ENCODE data around the gene MYO5A. TPM values are rescaled to one million over a fixed set of nuclear protein-coding genes. Genes with fewer than 3 reads are reported as not detected.
"Not testable (repeated sequence)": the region's sequence is repeated elsewhere in the genome, so short reads cannot be mapped to it uniquely, and the experiment has no call there.

MYO5A gene
- total and polyA plus RNA-seq, 2 donors (not counting 1 experiment from before 2014, with no cell fraction given) = 32.9 to 41.9 TPM

DNA sequence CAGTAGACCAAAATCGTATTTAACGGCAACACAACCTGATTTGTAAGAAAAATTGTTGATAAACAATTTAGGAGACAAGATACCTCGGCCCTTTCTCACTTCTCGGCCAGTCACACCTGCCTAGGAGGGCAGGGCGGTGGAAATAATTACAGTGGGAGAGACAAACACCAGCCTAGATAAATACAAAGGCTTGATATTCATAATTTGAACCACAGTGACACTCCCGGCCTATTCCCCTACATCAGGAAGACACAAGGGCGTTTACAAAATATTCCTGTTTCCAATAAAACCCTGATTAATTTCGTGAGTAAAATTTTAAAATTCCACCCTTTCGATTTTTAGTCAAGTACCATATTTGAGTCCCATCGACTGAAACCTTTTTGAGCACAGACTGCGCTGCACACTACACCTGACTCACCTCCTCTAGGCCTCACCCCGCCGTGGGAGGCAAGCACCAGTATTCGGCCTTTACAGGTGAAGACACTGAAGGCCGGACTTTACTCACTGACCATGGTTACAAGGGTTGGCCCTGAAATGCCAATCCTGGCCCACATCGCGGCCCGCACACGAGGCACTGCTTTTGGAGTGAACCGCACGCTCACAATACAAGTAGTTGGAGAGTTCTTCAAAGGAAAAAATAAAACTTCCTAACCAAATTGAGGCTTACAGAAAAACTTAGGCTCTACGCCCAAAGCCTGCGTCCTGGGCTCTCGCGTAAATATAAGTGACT lies 39.4 kb upstream of the MYO5A start:
- H3K9ac ChIP-seq (ENCODE audit: insufficient read depth, low read length) = peak overlapping the region; percentile 96
- H3K4me1 ChIP-seq (ENCODE audit: control insufficient read depth, extremely low read depth, insufficient read depth, low read length) = no peaks in the 10 kb centered on the region
- peak overlapping the region; percentile 78 for H3K4me2 ChIP-seq (ENCODE audit: extremely low read depth, insufficient read depth, low read length)
- H3K4me3 ChIP-seq (replicated peaks in 1 of 4; ENCODE audit: control extremely low read depth in 1 of 4, insufficient read depth in 1 of 4, low read depth in 3 of 4, low read length in 4 of 4) = peak overlapping the region; percentile 70 to 96 (median 86)
- no peaks in the 10 kb centered on the region for H3K27me3 ChIP-seq (ENCODE audit: control insufficient read depth, insufficient read depth, low read length)
- peak in 1 of 2 donors; percentile 39 for DNase-seq (ENCODE audit: low read depth in 2 of 2)
- H3K27ac ChIP-seq (ENCODE audit: insufficient read depth, low read length) = peak overlapping the region; percentile 93
- H3K9me3 ChIP-seq (ENCODE audit: control insufficient read depth, insufficient read depth, low read depth, low read length) = no peaks in the 10 kb centered on the region
- no peaks in the 10 kb centered on the region for H4K20me1 ChIP-seq (ENCODE audit: control insufficient read depth, extremely low read depth, insufficient read depth, low read length)
- peak overlapping the region; percentile 60 for H2AFZ ChIP-seq (ENCODE audit: low read length)
- TF ChIP-seq CTCF (conservative IDR thresholded peaks at IDR 0.05 in 1 of 2, IDR thresholded peaks at IDR 0.05 in 1 of 2; ENCODE audit: low read depth in 1 of 2, low read length in 2 of 2) (no peak), EZH2 (IDR thresholded peaks at IDR 0.05; ENCODE audit: low read length, missing control alignments) (no peak)
- H3K36me3 ChIP-seq (ENCODE audit: control insufficient read depth, insufficient read depth, low read length) = no peaks in the 10 kb centered on the region
- H3K79me2 ChIP-seq (ENCODE audit: control insufficient read depth, insufficient read depth, low read length) = peaks cover 55% of the 10 kb centered on the region

- peak overlapping the region; percentile 70 to 96 (median 86) for H3K4me3 ChIP-seq (replicated peaks in 1 of 4; ENCODE audit: control extremely low read depth in 1 of 4, insufficient read depth in 1 of 4, low read depth in 3 of 4, low read length in 4 of 4)
- no peak overlapping the region for H2AFZ ChIP-seq (ENCODE audit: low read length)
- H3K79me2 ChIP-seq (ENCODE audit: control insufficient read depth, insufficient read depth, low read length) = peaks cover 66% of the 10 kb centered on the region
- H4K20me1 ChIP-seq (ENCODE audit: control insufficient read depth, extremely low read depth, insufficient read depth, low read length) = no peaks in the 10 kb centered on the region
- TF ChIP-seq EZH2 (IDR thresholded peaks at IDR 0.05; ENCODE audit: low read length, missing control alignments) (no peak), CTCF (conservative IDR thresholded peaks at IDR 0.05 in 1 of 2, IDR thresholded peaks at IDR 0.05 in 1 of 2; ENCODE audit: low read depth in 1 of 2, low read length in 2 of 2) (no peak)
- H3K9ac ChIP-seq (ENCODE audit: insufficient read depth, low read length) = no peak overlapping the region
- DNase-seq (ENCODE audit: low read depth in 2 of 2) = no peak
- no peaks in the 10 kb centered on the region for H3K36me3 ChIP-seq (ENCODE audit: control insufficient read depth, insufficient read depth, low read length)
- H3K4me2 ChIP-seq (ENCODE audit: extremely low read depth, insufficient read depth, low read length) = peak overlapping the region; percentile 78
- H3K27me3 ChIP-seq (ENCODE audit: control insufficient read depth, insufficient read depth, low read length) = no peaks in the 10 kb centered on the region
- H3K27ac ChIP-seq (ENCODE audit: insufficient read depth, low read length) = no peak overlapping the region
- no peaks in the 10 kb centered on the region for H3K9me3 ChIP-seq (ENCODE audit: control insufficient read depth, insufficient read depth, low read depth, low read length)
- H3K4me1 ChIP-seq (ENCODE audit: control insufficient read depth, extremely low read depth, insufficient read depth, low read length) = no peaks in the 10 kb centered on the region
Measured at GRCh38 chr15:52566889-52567288, 38.2 kb upstream of the MYO5A start.

DNA sequence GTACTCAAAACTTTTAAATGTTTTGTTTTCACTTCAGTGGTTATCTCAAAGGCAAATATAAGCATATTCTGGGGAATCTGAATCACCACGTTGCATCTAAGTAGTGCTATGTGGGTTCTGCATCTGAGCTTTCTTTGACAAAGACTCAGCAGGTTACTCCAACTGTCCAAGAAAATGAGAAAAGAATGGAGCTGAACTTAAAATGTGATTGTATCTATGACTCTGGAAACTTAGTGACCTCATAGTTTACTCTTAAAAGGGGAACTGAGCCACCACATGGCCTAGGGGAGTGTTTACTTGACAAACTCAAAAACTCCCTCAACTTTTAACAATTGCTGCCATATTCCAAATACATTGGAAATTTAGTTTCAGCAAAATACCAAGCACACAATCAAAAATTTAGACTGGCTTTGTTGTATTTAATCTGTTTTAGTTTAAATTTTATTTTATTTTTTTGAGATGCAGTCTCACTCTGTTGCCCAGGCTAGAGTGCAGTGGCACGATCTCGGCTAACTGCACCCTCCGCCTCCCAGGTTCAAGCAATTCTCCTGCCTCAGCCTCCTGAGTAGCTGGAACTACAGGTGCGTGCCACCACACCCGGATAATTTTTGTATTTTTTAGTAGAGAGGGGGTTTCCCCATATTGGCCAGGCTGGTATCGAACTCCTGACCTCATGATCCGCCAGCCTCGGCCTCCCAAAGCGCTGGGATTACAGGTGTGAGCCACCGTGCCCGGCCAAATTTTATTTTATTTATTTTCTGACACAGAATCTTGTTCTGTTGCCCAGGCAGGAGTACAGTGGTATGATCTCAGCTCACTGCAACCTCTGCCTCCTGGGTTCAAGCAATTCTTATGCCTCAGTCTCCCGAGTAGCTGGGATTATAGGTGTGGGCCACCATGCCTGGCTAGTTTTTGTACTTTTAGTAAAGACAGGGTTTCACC lies 37.0 kb upstream of the MYO5A start:
- not testable (repeated sequence) for H3K27ac ChIP-seq (ENCODE audit: insufficient read depth, low read length); H3K9ac ChIP-seq (ENCODE audit: insufficient read depth, low read length); H3K36me3 ChIP-seq (ENCODE audit: control insufficient read depth, insufficient read depth, low read length); H3K4me3 ChIP-seq (replicated peaks in 1 of 4; ENCODE audit: control extremely low read depth in 1 of 4, insufficient read depth in 1 of 4, low read depth in 3 of 4, low read length in 4 of 4); H4K20me1 ChIP-seq (ENCODE audit: control insufficient read depth, extremely low read depth, insufficient read depth, low read length); H3K27me3 ChIP-seq (ENCODE audit: control insufficient read depth, insufficient read depth, low read length); H3K4me2 ChIP-seq (ENCODE audit: extremely low read depth, insufficient read depth, low read length); H3K9me3 ChIP-seq (ENCODE audit: control insufficient read depth, insufficient read depth, low read depth, low read length); H3K4me1 ChIP-seq (ENCODE audit: control insufficient read depth, extremely low read depth, insufficient read depth, low read length); H2AFZ ChIP-seq (ENCODE audit: low read length)
- peak; percentile 15 to 68 for DNase-seq (ENCODE audit: low read depth in 2 of 2)
- peaks cover 78% of the 10 kb centered on the region for H3K79me2 ChIP-seq (ENCODE audit: control insufficient read depth, insufficient read depth, low read length)

Measured in fibroblast of lung (primary cell).